B cell (primary cell): ENCODE data around the gene SLC13A4. TPM values are rescaled to one million over a fixed set of nuclear protein-coding genes. Genes with fewer than 3 reads are reported as not detected.

Experiments used
- ATAC-seq: fragments of 200-7000 bp; cut with Tn5 transposase; one replicate; pipeline ENCODE4 v1.10.0; 2021; ENCODE audit warnings: low read depth, mild to moderate bottlenecking, moderate number of reproducible peaks, moderate library complexity
- CTCF ChIA-PET: fragments of 350-600 bp; sonication (Branson Sonifier 250); formaldehyde crosslinking; loops from one replicate; lab custom pipeline; 2021; ENCODE audit warnings: antibody characterized with exemption, inconsistent platforms; lab: Charles Lee
- POLR2A ChIA-PET: fragments of 350-600 bp; sonication (Branson Sonifier 250); formaldehyde crosslinking; loops from one replicate; lab custom pipeline; 2021; ENCODE audit warnings: antibody characterized with exemption; lab: Charles Lee
- DNase-seq: peaks from one replicate; pipeline ENCODE4 v3.0.0; 2013
- H2AFZ ChIP-seq: 2 replicates; pipeline ENCODE4 v1.6.1; 2012; ENCODE audit warnings: mild to moderate bottlenecking, low read depth, low read length; ENCODE audit not compliant: insufficient read depth, poor library complexity, severe bottlenecking
- H3K27ac ChIP-seq, 2 donors: 1 replicate in 1 of 2; 2 replicates in 1 of 2; pipeline ENCODE4 v1.5.1; 2012 to 2013; ENCODE audit warnings: low read length in 2 of 2, mild to moderate bottlenecking in 2 of 2, moderate library complexity in 1 of 2
- H3K27me3 ChIP-seq, 4 experiments: fragments of 200-600 bp in 1 of 4; sonication (generic) in 1 of 4; replicated peaks in 1 of 4; 1 replicate in 2 of 4; 2 replicates in 2 of 4; pipeline versions ENCODE4 v1.6.1 to v1.7.0; 2013 to 2016; ENCODE audit warnings: low read length in 3 of 4, mild to moderate bottlenecking in 2 of 4, mixed read lengths in 1 of 4, moderate library complexity in 1 of 4; ENCODE audit not compliant: insufficient read depth in 4 of 4, control insufficient read depth in 3 of 4; ENCODE audit errors: control extremely low read depth in 1 of 4
- H3K36me3 ChIP-seq, 2 experiments: replicated peaks in 1 of 2; 1 replicate in 1 of 2; 2 replicates in 1 of 2; pipeline versions ENCODE4 v1.6.1 to v1.7.1; 2013; ENCODE audit warnings: low read length in 1 of 2; ENCODE audit not compliant: insufficient read depth in 2 of 2, control insufficient read depth in 1 of 2; ENCODE audit errors: control extremely low read depth in 1 of 2, extremely low read depth in 1 of 2
- H3K4me1 ChIP-seq, 2 donors: fragments of 200-600 bp in 1 of 2; sonication (generic) in 1 of 2; 1 replicate in 1 of 2; 2 replicates in 1 of 2; pipeline versions ENCODE4 v1.5.1 to v1.6.1; 2013 to 2017; ENCODE audit warnings: low read length in 2 of 2; ENCODE audit not compliant: control insufficient read depth in 2 of 2, insufficient read depth in 2 of 2
- H3K4me2 ChIP-seq: replicated peaks from 2 replicates; pipeline ENCODE3; 2012; ENCODE audit warnings: mild to moderate bottlenecking, low read depth, low read length; ENCODE audit not compliant: poor library complexity, severe bottlenecking
- H3K4me3 ChIP-seq, 5 experiments: fragments of 200-600 bp in 1 of 5; sonication (generic) in 1 of 5; 1 replicate in 3 of 5; 2 replicates in 2 of 5; pipeline versions ENCODE4 v1.5.1 to v1.7.0; 2011 to 2016; ENCODE audit warnings: low read length in 4 of 5, mild to moderate bottlenecking in 4 of 5, low read depth in 2 of 5, control low read depth in 1 of 5, moderate library complexity in 1 of 5; ENCODE audit not compliant: insufficient read depth in 1 of 5; ENCODE audit errors: control extremely low read depth in 1 of 5, extremely low read depth in 1 of 5
- H3K79me2 ChIP-seq: fragments of 200-600 bp; sonication (generic); one replicate; pipeline ENCODE4 v1.6.0; 2016; ENCODE audit warnings: low read length; ENCODE audit not compliant: control insufficient read depth, insufficient read depth
- H3K9ac ChIP-seq: fragments of 200-600 bp; sonication (generic); 2 replicates; pipeline ENCODE4 v1.6.1; 2017; ENCODE audit warnings: mild to moderate bottlenecking, low read length, moderate library complexity
- H3K9me3 ChIP-seq, 3 donors: one replicate each; pipeline versions ENCODE4 v1.6.1 to v1.7.1; 2013; ENCODE audit warnings: low read length in 2 of 3; ENCODE audit not compliant: control insufficient read depth in 2 of 3, insufficient read depth in 1 of 3; ENCODE audit errors: control extremely low read depth in 1 of 3
- H4K20me1 ChIP-seq: 2 replicates; pipeline ENCODE4 v1.6.0; 2012; ENCODE audit warnings: mild to moderate bottlenecking, low read length; ENCODE audit not compliant: insufficient read depth, control insufficient read depth, poor library complexity, severe bottlenecking
- H3K27ac Mint-ChIP-seq: one replicate; pipeline ENCODE4 v1.8.0; 2021; ENCODE audit warnings: mixed read lengths
- H3K27me3 Mint-ChIP-seq: one replicate; pipeline ENCODE4 v1.8.0; 2021; ENCODE audit warnings: mixed read lengths
- H3K4me1 Mint-ChIP-seq: one replicate; pipeline ENCODE4 v1.8.0; 2021; ENCODE audit warnings: mixed read lengths
- H3K4me3 Mint-ChIP-seq: one replicate; pipeline ENCODE4 v1.8.0; 2021; ENCODE audit warnings: mixed read lengths
- H3K9me3 Mint-ChIP-seq: one replicate; pipeline ENCODE4 v1.8.0; 2022; ENCODE audit warnings: mixed read lengths; ENCODE audit not compliant: insufficient read depth
- EZH2 ChIP-seq: IDR thresholded peaks from 2 replicates; pipeline ENCODE4 v1.6.1; 2012; ENCODE audit warnings: borderline replicate concordance, low read depth, mild to moderate bottlenecking, moderate library complexity, low read length; ENCODE audit not compliant: insufficient read depth, poor library complexity, severe bottlenecking
- WGBS: methylation state at CpG from one replicate; pipeline ENCODE4 v1.1.5; 2013; ENCODE audit warnings: missing lambda C conversion rate; ENCODE audit not compliant: insufficient coverage; 5-methylcytosine and 5-hydroxymethylcytosine counted together
- intact Hi-C: fragments of 100-400 bp; cut with micrococcal nuclease; formaldehyde crosslinking; loops from one replicate; pipeline ENCODE4 v1.10.0; 2022
- polyA plus RNA-seq: library from polyadenylated mRNA; depleted of rRNA; stranded (reverse); fragments of >200 nt; gene quantifications from 2 replicates; pipeline ENCODE4 v1.2.3, GENCODE V29; 2012
- total RNA-seq, 2 donors: library from RNA; stranded (reverse); fragments of 120-200 nt in 1 of 2; gene quantifications; 1 replicate in 1 of 2; 2 replicates in 1 of 2; pipeline versions ENCODE4 v1.2.3 to v1.2.4, GENCODE V29; 2013 to 2022
- TF ChIP-seq, protein P1 (sequence below): fragments of 200-600 bp; IDR thresholded peaks from one replicate; pipeline ENCODE4 v1.8.0; 2022; ENCODE audit warnings: antibody characterized with exemption, mild to moderate bottlenecking

Gene SLC13A4
- total and polyA plus RNA-seq, 2 donors (not counting 1 experiment from before 2014, with no cell fraction given): not detected

DNA sequence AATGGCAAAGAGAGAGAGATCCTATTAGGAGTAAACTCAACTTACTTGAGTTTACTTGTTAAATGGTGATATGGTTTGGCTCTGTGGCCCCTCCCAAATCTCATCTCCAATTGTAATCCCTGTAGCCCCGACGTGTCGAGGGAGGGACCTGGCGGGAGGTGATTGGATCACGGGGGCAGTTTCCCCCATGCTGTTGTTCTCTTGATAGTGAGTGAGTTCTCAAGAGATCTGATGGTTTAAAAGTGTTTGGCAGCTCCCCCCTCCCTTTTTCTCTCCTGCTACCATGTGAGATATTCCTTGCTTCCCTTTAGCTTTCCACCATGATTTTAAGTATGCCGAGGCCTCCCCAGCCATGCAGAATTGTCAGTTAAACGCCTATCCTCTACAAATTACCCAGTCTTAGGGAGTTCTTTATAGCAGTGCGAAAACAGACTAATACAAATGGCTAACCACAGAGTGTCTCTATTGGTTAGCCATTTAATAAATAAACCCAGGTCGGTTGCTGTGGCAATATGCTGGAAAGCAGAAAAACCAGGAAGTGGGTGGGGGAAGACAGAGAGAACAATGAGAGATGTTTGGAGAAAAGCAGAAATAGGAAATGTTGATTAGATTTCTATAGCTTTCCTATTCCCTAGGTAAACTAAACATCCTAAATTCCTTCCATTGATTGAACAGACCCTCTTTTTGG lies 68.7 kb downstream of the SLC13A4 start:
- H3K79me2 ChIP-seq: peaks cover 20% of the 10 kb centered on the region
- intact Hi-C loops: no loop called here
- DNase-seq (no peak), ATAC-seq (no peak)
- CTCF ChIA-PET: interaction anchor here (0.7 to 6.4 kb wide), 3 partner anchors 13 to 38 kb away, joined by 3 to 46 read pairs (median 8); no protein-coding TSS in a partner anchor
- H3K9ac ChIP-seq: no peak overlapping the region
- no peak overlapping the region for H3K4me3 ChIP-seq
- TF ChIP-seq EZH2: no peak
- TF ChIP-seq, protein P1, sequence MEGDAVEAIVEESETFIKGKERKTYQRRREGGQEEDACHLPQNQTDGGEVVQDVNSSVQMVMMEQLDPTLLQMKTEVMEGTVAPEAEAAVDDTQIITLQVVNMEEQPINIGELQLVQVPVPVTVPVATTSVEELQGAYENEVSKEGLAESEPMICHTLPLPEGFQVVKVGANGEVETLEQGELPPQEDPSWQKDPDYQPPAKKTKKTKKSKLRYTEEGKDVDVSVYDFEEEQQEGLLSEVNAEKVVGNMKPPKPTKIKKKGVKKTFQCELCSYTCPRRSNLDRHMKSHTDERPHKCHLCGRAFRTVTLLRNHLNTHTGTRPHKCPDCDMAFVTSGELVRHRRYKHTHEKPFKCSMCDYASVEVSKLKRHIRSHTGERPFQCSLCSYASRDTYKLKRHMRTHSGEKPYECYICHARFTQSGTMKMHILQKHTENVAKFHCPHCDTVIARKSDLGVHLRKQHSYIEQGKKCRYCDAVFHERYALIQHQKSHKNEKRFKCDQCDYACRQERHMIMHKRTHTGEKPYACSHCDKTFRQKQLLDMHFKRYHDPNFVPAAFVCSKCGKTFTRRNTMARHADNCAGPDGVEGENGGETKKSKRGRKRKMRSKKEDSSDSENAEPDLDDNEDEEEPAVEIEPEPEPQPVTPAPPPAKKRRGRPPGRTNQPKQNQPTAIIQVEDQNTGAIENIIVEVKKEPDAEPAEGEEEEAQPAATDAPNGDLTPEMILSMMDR: no peak
- H3K27ac ChIP-seq: no peak overlapping the region
- H4K20me1 ChIP-seq: no peaks in the 10 kb centered on the region
- no peaks in the 10 kb centered on the region for H3K36me3 ChIP-seq
- H3K4me3 Mint-ChIP-seq: no peak overlapping the region
- no peak overlapping the region for H2AFZ ChIP-seq
- H3K9me3 Mint-ChIP-seq: no peaks in the 10 kb centered on the region
- peaks cover 18% of the 10 kb centered on the region for H3K4me1 Mint-ChIP-seq
- 80% methylated on average over 1 of the region's 9 CpGs for WGBS
- no peaks in the 10 kb centered on the region for H3K27me3 Mint-ChIP-seq
- no peak overlapping the region for H3K4me2 ChIP-seq
- peaks cover 10 to 20% of the 10 kb centered on the region in 2 donors for H3K4me1 ChIP-seq
- H3K9me3 ChIP-seq: no peaks in the 10 kb centered on the region
- no peak overlapping the region for H3K27ac Mint-ChIP-seq
- H3K27me3 ChIP-seq: no peaks in the 10 kb centered on the region
- POLR2A ChIA-PET: interaction anchor here (0.6 kb wide), 1 partner anchor 186 kb away, joined by 3 read pairs; no protein-coding TSS in a partner anchor

DNA sequence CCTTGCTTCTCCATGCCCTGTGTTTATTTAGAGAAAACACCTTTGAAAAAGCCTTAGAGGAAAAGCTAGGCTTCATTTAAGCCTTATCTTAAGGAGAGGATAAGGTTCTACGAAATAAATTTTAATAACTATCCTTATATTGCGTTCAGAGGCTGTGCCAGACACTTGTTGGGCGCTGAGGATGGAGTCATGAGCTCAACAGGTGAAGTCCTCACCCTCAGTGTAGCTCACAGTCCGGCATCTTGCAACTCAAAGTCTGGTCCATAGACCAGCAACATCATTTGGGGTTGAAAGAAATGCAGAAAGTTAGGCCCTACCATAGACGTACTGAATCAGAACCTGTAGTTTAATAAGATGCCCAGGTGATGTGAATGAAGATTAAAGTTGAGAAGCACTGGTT lies 69.4 kb downstream of the SLC13A4 start:
- H3K27me3 Mint-ChIP-seq: no peaks in the 10 kb centered on the region
- Histone ChIP-seq H3K4me3 (no peak overlapping the region), H3K79me2 (peaks cover 12% of the 10 kb centered on the region), H3K27ac (no peak overlapping the region), H3K4me2 (no peak overlapping the region), H3K9me3 (no peaks in the 10 kb centered on the region), H3K9ac (no peak overlapping the region), H3K27me3 (no peaks in the 10 kb centered on the region), H3K36me3 (no peaks in the 10 kb centered on the region), H4K20me1 (no peaks in the 10 kb centered on the region), H2AFZ (no peak overlapping the region), H3K4me1 (peaks cover 10 to 16% of the 10 kb centered on the region in 2 donors)
- ChIA-PET POLR2A (interaction anchor here (0.6 kb wide), 1 partner anchor 185 kb away, joined by 3 read pairs; no protein-coding TSS in a partner anchor), CTCF (interaction anchor here (0.6 to 6.4 kb wide), 3 partner anchors 14 to 448 kb away, joined by 3 to 46 read pairs (median 8); no protein-coding TSS in a partner anchor)
- H3K4me1 Mint-ChIP-seq: peaks cover 13% of the 10 kb centered on the region
- H3K4me3 Mint-ChIP-seq: no peak overlapping the region
- no peak for DNase-seq
- no peaks in the 10 kb centered on the region for H3K9me3 Mint-ChIP-seq
- 91% methylated on average over 4 of the region's 5 CpGs for WGBS
- ATAC-seq: no peak
- H3K27ac Mint-ChIP-seq: no peak overlapping the region
- no peak for TF ChIP-seq EZH2
- TF ChIP-seq, protein P1: no peak
- intact Hi-C loops: no loop called here
